Fibroblast of lung (primary cell): Measurements from ENCODE around the gene GMPR2. TPM values are rescaled to one million over a fixed set of nuclear protein-coding genes. Genes with fewer than 3 reads are reported as not detected.
"Not testable (repeated sequence)": the region's sequence is repeated elsewhere in the genome, so short reads cannot be mapped to it uniquely, and the experiment has no call there.

ENCODE experiments used
- DNase-seq, 2 donors: peaks; one replicate each; pipeline versions ENCODE4 v3.0.0 to v3.0.0-alpha.2; 2010; ENCODE audit warnings: low read depth in 2 of 2
- H2AFZ ChIP-seq: 2 replicates; pipeline ENCODE4 v1.5.1; 2012; ENCODE audit warnings: low read length, control low read depth, inconsistent platforms
- H3K27ac ChIP-seq: 2 replicates; pipeline ENCODE4 v1.5.1; 2011; ENCODE audit warnings: low read length, control low read depth; ENCODE audit not compliant: insufficient read depth
- H3K27me3 ChIP-seq: 2 replicates; pipeline ENCODE4 v1.5.1; 2011; ENCODE audit warnings: mild to moderate bottlenecking, low read length; ENCODE audit not compliant: control insufficient read depth, insufficient read depth
- H3K36me3 ChIP-seq: 2 replicates; pipeline ENCODE4 v1.5.1; 2011; ENCODE audit warnings: low read length; ENCODE audit not compliant: control insufficient read depth, insufficient read depth
- H3K4me1 ChIP-seq: 2 replicates; pipeline ENCODE4 v1.5.1; 2011; ENCODE audit warnings: low read length; ENCODE audit not compliant: control insufficient read depth, insufficient read depth; ENCODE audit errors: extremely low read depth
- H3K4me2 ChIP-seq: 2 replicates; pipeline ENCODE4 v1.5.1; 2011; ENCODE audit warnings: low read length, control low read depth; ENCODE audit not compliant: insufficient read depth; ENCODE audit errors: extremely low read depth
- H3K4me3 ChIP-seq, 4 experiments: fragments of 200-600 bp in 1 of 4; sonication (generic) in 1 of 4; replicated peaks in 1 of 4; 2 replicates each; pipeline ENCODE4 v1.5.1; 2011 to 2016; ENCODE audit warnings: low read length in 4 of 4, low read depth in 3 of 4, mild to moderate bottlenecking in 3 of 4, control low read depth in 2 of 4, inconsistent platforms in 1 of 4, mixed read lengths in 1 of 4; ENCODE audit not compliant: insufficient read depth in 1 of 4; ENCODE audit errors: control extremely low read depth in 1 of 4
- H3K79me2 ChIP-seq: 2 replicates; pipeline ENCODE4 v1.5.1; 2012; ENCODE audit warnings: mild to moderate bottlenecking, low read length, inconsistent platforms; ENCODE audit not compliant: control insufficient read depth, insufficient read depth
- H3K9ac ChIP-seq: 2 replicates; pipeline ENCODE4 v1.5.1; 2011; ENCODE audit warnings: mild to moderate bottlenecking, low read length, control low read depth; ENCODE audit not compliant: insufficient read depth
- H3K9me3 ChIP-seq: 2 replicates; pipeline ENCODE4 v1.5.1; 2012; ENCODE audit warnings: low read depth, low read length; ENCODE audit not compliant: control insufficient read depth, insufficient read depth
- H4K20me1 ChIP-seq: 2 replicates; pipeline ENCODE4 v1.5.1; 2011; ENCODE audit warnings: low read length; ENCODE audit not compliant: control insufficient read depth, insufficient read depth; ENCODE audit errors: extremely low read depth
- CTCF ChIP-seq, 2 donors: IDR thresholded peaks in 1 of 2; conservative IDR thresholded peaks in 1 of 2; 1 replicate in 1 of 2; 2 replicates in 1 of 2; pipeline ENCODE4 v1.5.1; 2011 to 2012; ENCODE audit warnings: low read length in 2 of 2, control low read depth in 1 of 2, inconsistent platforms in 1 of 2, low read depth in 1 of 2, mild to moderate bottlenecking in 1 of 2
- EZH2 ChIP-seq: IDR thresholded peaks from 2 replicates; pipeline ENCODE4 v1.5.1; 2012; ENCODE audit warnings: low read length, control low read depth, mild to moderate bottlenecking; ENCODE audit errors: missing control alignments
- polyA plus RNA-seq, 2 donors: library from polyadenylated mRNA; depleted of rRNA in 1 of 2; stranded (reverse) in 1 of 2; unstranded in 1 of 2; fragments of >200 nt; gene quantifications; 2 replicates each; pipeline ENCODE4 v1.2.1, GENCODE V29; 2011 to 2012; ENCODE audit warnings: missing spikeins in 1 of 2
- total RNA-seq: library from RNA; depleted of rRNA; stranded (reverse); fragments of >200 nt; gene quantifications from 2 replicates; pipeline ENCODE4 v1.2.1, GENCODE V29; 2014

GMPR2 gene
- total and polyA plus RNA-seq, 2 donors (not counting 1 experiment from before 2014, with no cell fraction given): 80.2 to 128 TPM

GRCh38 chr14:24203249-24203886, 29.4 kb upstream of the GMPR2 start:
- H3K4me2 ChIP-seq, H4K20me1 ChIP-seq, H3K9me3 ChIP-seq, DNase-seq, H3K4me3 ChIP-seq, H3K27ac ChIP-seq, H3K4me1 ChIP-seq, H3K79me2 ChIP-seq, H2AFZ ChIP-seq, H3K27me3 ChIP-seq, H3K9ac ChIP-seq: not testable (repeated sequence)
- peaks cover 13% of the 10 kb centered on the region for H3K36me3 ChIP-seq

GRCh38 chr14:24204163-24205146, 28.3 kb upstream of the GMPR2 start:
- no peaks in the 10 kb centered on the region for H3K27me3 ChIP-seq
- no peak overlapping the region for H3K27ac ChIP-seq
- no peaks in the 10 kb centered on the region for H3K9me3 ChIP-seq
- H3K4me3 ChIP-seq: no peak overlapping the region
- H2AFZ ChIP-seq: no peak overlapping the region
- H3K79me2 ChIP-seq: no peaks in the 10 kb centered on the region
- peaks cover 13% of the 10 kb centered on the region for H3K36me3 ChIP-seq
- H3K4me1 ChIP-seq: no peaks in the 10 kb centered on the region
- H3K9ac ChIP-seq: no peak overlapping the region
- TF ChIP-seq CTCF (conservative IDR thresholded peaks at IDR 0.05 in 1 of 2, IDR thresholded peaks at IDR 0.05 in 1 of 2; ENCODE audit: low read depth in 1 of 2, low read length in 2 of 2): no peak
- no peak for TF ChIP-seq EZH2
- DNase-seq: no peak
- H3K4me2 ChIP-seq: no peak overlapping the region
- H4K20me1 ChIP-seq: no peaks in the 10 kb centered on the region

GRCh38 chr14:24206260-24207103, 26.2 kb upstream of the GMPR2 start:
- H3K4me1 ChIP-seq: no peaks in the 10 kb centered on the region
- no peaks in the 10 kb centered on the region for H3K79me2 ChIP-seq
- peaks cover 22% of the 10 kb centered on the region for H3K36me3 ChIP-seq
- no peaks in the 10 kb centered on the region for H4K20me1 ChIP-seq
- H3K4me3 ChIP-seq: no peak overlapping the region
- no peak overlapping the region for H3K4me2 ChIP-seq
- no peak for DNase-seq
- TF ChIP-seq CTCF (conservative IDR thresholded peaks at IDR 0.05 in 1 of 2, IDR thresholded peaks at IDR 0.05 in 1 of 2; ENCODE audit: low read depth in 1 of 2, low read length in 2 of 2): no peak
- no peak for TF ChIP-seq EZH2
- no peak overlapping the region for H2AFZ ChIP-seq
- H3K27ac ChIP-seq: no peak overlapping the region
- H3K27me3 ChIP-seq: no peaks in the 10 kb centered on the region
- no peaks in the 10 kb centered on the region for H3K9me3 ChIP-seq
- H3K9ac ChIP-seq: no peak overlapping the region
